SK-MEL-5 (cell line): ENCODE measurements around the gene CRP. TPM values are rescaled to one million over a fixed set of nuclear protein-coding genes. Genes with fewer than 3 reads are reported as not detected.
"Not testable (repeated sequence)": the region's sequence is repeated elsewhere in the genome, so short reads cannot be mapped to it uniquely, and the experiment has no call there.

Experiments
- DNase-seq: peaks from one replicate; pipeline ENCODE4 v3.0.0-alpha.2; 2016; ENCODE audit warnings: low read depth, low spot score
- in situ Hi-C: cut with HindIII; loops from 2 replicates; pipeline ENCODE4 v1.10.0; 2016; ENCODE audit warnings: low sequenced_read_pairs, high pct_unique_total_duplicates, low pct_unique_long_range_greater_than_20kb
- polyA plus RNA-seq, 2 experiments: library from polyadenylated mRNA; depleted of rRNA; stranded (reverse); fragments of >200 nt; gene quantifications; 2 replicates each; pipeline ENCODE4 v1.2.3, GENCODE V29; 2015
- total RNA-seq: library from RNA; depleted of rRNA; stranded (reverse); fragments of >200 nt; shearing (Covaris generic); gene quantifications from 2 replicates; pipeline ENCODE4 v1.2.3, GENCODE V29; 2014; rRNA removed

The CRP gene, protein sequence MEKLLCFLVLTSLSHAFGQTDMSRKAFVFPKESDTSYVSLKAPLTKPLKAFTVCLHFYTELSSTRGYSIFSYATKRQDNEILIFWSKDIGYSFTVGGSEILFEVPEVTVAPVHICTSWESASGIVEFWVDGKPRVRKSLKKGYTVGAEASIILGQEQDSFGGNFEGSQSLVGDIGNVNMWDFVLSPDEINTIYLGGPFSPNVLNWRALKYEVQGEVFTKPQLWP
- total RNA-seq, result not detected in 2 replicates
- polyA plus RNA-seq (2015; cell fraction: cytosol; rRNA removed), result not detected in 2 replicates
- polyA plus RNA-seq (2015; cell fraction: nucleus; rRNA removed), result not detected in 2 replicates

- in situ Hi-C loops, result no loop called here
- no peak for DNase-seq
Measured at GRCh38 chr1:159714529-159714928, at the start of gene CRP. TSS of gene CRP (minus strand) at chr1:159714589. CDS start at chr1:159714485, 104 bp downstream.

DNA sequence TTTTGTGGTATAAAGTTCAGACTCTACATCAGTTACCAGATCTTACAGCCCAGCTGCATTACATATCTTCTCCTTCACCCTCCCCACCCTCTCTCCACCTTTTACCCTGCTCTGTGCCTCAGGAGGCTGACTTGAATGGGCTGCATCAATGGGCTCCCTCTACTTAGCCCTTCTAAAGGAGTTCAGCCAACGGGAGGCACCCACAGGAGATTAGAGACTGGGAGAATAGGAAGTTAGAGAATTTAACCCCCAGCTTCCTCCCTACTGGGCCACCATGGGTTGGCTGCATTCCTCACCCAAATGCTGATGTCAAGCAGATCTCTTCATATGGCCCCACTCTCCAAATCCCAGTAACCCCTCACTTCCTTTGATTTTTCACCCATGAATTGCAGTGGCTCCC, 49.3 kb upstream of the CRP start:
- DNase-seq, result no peak
- in situ Hi-C loops, result no loop called here

DNA sequence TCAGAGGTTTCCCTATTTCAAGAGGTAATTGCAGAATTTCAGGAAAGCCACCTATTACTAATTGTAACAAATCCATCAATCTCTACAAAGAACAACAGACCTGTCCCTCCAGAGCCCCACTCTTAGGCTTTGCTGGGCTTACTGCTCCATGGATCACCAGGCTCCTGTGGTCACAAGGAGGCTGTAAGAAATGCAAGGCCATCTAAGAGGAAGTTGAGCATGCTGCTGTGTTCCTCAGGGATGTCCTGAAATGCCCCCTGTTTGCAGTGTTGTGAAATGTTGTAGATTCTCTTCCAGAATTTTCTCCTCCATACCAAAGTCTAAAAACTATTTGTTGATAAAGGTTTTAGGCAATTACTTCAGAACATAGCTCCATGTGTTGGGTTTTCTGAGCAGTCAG, 42.0 kb upstream of the CRP start:
- in situ Hi-C loops, result no loop called here
- DNase-seq, result no peak

GRCh38 chr1:159755451-159756007, 41.1 kb upstream of the CRP start:
- in situ Hi-C loops, result no loop called here
- DNase-seq, result no peak

GRCh38 chr1:159753386-159753785, 39.0 kb upstream of the CRP start:
- in situ Hi-C loops, result no loop called here

DNA sequence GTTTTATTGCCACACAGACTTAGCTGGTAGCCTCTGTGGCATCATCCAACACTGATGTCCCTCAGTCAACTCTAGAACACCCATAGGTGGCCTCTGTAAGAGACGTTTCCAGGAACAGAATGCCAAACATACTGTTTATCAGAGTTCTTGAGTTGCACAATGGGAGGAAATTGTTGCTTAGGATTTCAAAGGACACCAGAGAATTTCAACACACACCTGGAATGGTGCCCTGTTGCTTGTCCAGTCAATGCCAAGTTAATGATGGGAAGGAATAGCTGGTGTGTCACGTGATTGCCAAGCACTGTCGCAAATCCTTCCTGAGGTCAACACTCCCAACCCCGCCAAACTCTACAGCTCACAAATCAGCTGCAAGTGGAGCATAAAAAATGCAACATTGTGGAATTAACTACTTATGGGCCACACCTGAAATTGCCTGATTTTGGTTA, 37.8 kb upstream of the CRP start:
- in situ Hi-C loops, result no loop called here
- DNase-seq, result no peak

More at GRCh38 chr1:159753386-159753785, 39.0 kb upstream of the CRP start:
- no peak for DNase-seq

GRCh38 chr1:159751031-159751430, 36.6 kb upstream of the CRP start:
- in situ Hi-C loops, result no loop called here
- no peak for DNase-seq

- in situ Hi-C loops, result no loop called here
- DNase-seq, result no peak
Measured at GRCh38 chr1:159750621-159751020, 36.2 kb upstream of the CRP start.

DNA sequence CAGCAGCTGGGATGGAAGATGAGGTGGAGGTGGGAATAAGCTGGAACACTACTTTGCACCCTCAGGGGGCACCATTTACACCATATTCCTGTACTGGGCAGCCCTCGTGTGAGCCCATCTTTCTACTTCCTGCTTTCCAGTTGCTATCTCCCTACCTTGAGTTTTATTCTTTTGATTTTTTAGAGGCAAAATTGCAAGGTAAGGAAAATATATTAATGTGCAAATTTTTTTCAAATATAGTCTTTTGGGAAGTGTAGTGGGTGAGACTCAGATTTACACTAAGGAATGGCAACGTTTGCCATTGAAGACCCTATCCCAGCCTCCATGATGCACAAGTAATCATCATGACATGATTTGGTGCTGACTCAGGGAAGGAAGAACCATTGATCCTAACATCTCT, 35.2 kb upstream of the CRP start:
- in situ Hi-C loops, result no loop called here
- no peak for DNase-seq

DNA sequence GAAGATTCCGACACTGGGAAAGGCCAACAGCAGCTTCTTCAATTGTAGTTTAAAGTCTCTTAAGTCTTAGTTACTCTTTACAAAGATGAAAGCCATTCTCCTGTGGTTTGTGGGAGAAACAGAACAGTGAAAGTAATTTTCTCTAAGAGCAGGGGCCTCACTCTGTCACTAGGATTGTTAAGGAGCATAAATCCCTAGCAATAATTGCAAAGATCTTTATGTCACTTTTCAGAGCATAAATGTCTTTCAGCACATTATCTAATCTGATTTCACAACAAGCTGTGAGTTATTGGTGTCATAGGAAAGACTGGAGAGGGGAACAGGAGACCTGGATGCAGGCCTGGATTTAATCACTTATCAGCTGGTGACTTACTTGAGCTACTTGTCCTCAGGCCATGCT, 34.0 kb upstream of the CRP start:
- in situ Hi-C loops, result no loop called here
- no peak for DNase-seq

DNA sequence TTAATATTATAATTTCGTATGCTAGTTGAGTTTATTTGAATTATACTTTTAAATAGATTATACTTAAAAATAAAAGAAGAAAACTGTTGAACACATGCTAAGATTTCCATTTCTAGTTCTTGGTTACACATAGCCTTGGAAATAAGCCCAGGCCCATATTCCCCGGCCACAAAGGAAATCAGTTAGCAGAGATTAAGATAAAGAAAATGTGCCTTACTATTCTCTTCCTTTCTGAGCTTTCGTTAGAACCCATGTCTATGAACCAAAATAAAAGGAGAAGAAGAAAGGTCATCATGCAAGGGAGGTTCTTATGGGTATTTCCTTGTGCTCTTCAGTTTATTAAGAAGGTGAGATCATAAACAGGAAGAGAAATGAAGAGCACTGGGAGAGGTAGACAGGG, 32.3 kb upstream of the CRP start:
- DNase-seq, result no peak
- in situ Hi-C loops, result no loop called here

DNA sequence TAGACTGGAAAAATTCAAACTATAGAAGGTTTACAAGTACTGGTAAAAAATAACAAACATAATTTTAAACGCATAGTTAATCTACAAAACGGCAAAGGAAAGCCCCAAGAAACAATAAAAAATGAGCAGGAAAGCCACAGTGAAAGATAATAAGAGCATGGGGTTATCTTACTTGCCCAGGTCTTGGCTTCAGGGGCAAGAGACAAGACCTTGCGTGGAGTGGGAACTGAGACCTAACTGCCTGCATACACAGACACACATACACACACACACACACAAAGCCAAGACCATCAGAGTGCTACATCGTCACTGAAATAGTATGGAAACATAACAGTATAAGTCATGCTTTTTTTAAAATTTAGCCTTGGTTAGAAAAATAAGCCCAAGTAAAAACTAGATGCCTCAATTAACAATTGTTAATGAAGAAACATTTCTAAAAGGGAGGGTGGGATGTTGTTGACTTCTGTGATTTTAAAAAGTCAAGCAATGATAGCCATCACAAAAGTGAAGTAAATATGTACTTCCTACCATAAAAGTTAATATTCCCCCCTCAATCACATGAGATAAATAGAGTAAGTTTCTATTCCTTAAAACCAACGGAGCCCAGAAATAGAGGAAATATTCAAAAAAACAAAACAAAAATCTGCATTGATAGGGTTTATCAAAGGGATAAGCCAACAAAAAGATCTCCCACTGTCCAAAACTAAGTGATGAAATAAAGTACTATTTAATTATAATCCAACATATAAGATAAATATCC, 29.4 kb upstream of the CRP start:
- no peak for DNase-seq
- in situ Hi-C loops, result no loop called here

DNA sequence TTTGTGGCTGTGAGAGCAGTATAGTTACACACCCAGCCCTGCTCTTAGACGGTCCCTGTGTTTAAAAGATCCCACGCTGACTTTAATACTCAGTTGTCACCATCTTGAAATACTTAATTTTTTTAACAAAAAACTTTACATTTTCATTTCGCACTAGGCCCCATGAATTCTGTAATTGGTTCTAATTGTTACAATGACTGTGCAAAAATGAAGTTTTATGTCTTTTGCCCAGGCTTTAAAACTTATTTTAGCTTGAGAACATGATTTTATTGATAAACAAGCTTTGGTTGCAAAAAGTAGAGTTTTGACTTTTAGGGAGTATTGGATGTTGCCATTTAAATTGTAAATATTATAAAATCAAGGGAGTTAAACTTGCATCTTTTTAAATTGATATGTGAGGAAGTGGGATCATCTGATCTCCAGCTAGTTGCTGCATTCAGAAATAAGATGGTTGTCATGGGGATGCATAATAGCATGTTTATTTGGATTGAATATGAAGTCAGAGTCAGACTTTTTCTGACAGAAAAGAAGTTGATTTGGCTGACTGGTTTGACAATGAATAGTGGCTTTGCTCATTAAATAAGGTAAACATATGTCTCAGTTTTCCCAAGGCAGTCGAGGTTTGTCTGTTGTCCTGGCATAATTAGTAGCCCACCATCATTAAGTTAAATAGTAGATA, 23.0 kb upstream of the CRP start:
- peak; percentile 6 for DNase-seq
- in situ Hi-C loops, result no loop called here

DNA sequence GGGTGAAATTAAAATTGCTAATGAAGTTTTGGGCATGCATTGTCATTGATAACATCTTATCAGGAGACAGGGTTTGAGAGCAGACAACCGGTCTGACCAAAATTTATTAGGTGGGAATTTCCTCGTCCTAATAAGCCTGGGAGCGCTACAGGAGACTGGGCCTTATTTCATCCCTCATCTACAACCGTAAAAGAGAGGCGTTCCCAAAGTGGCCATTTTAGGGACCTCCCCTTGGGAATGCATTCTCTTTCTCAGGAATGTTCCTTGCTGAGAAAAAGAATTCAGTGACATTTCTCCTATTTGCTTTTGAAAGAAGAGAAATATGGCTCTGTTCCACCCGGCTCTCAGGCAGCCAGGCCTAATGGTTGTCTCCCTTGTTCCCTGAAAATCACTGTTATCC, 8.8 kb upstream of the CRP start:
- not testable (repeated sequence) for DNase-seq

GRCh38 chr1:159719990-159720389, 5.6 kb upstream of the CRP start:
- in situ Hi-C loops, result no loop called here
- DNase-seq, result no peak

More for the DNA sequence above, 8.8 kb upstream of the CRP start:
- in situ Hi-C loops, result not testable (repeated sequence)

- in situ Hi-C loops, result no loop called here
- no peak for DNase-seq
Measured at GRCh38 chr1:159715855-159716254, 1.5 kb upstream of the CRP start.

DNA sequence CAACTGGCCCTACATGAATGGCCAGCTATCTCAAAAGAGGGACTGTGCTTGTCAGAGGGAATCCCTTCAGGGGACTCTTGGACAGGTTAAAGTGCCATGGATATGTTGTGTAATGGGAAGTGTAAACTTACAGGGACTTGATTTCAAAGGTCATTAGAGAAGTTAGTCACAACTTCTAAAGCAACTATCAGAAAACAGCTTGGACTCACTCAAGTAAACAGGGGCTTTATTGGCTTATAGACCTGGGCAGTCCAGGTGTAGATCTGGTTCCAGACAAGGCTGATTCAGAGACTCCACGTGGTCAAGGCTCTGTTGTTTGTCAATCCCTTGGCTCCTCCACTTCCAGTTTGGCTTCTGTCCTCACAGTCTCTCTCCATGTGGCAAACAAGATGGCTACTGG, 2.3 kb downstream of the CRP start:
- in situ Hi-C loops, result no loop called here
- no peak for DNase-seq
